Measurements from ENCODE around the gene LBR. TPM values are rescaled to one million over a fixed set of nuclear protein-coding genes. Genes with fewer than 3 reads are reported as not detected.

The LBR gene
- total RNA-seq, 1 experiment from 2014 or later, result 60.9 TPM

GRCh38 chr1:225422795-225423517 is 4.9 kb downstream of the LBR start:
- H4K91ac ChIP-seq (ENCODE audit: insufficient read length, low read depth, low read length), result no peak overlapping the region
- H3K79me2 ChIP-seq (ENCODE audit: insufficient read depth, low read length), result peaks cover 31% of the 10 kb centered on the region
- Mint-ChIP-seq H3K9me3 (no peaks in the 10 kb centered on the region), H3K27me3 (ENCODE audit: low read depth) (peaks cover 6% of the 10 kb centered on the region; the same call in 1 of the 2 replicates), H3K4me1 (peaks cover 43 to 45% of the 10 kb centered on the region in 2 experiments), H3K27ac (peak overlapping the region in 1 of 3 experiments; percentile 10; a peak in 1 of 7 replicates), H3K36me3 (ENCODE audit: insufficient read depth in 1 of 3, low read depth in 3 of 3) (peaks cover 10 to 17% (median 17%) of the 10 kb centered on the region in 3 experiments; a peak in 6 of 7 replicates), H3K4me3 (no peak overlapping the region)
- H3K27me3 ChIP-seq (ENCODE audit: insufficient read depth, low read length), result no peaks in the 10 kb centered on the region
- no peak overlapping the region for H3K56ac ChIP-seq (ENCODE audit: insufficient read length, low read depth, low read length)
- H2BK15ac ChIP-seq (ENCODE audit: low read depth, low read length), result no peak overlapping the region
- H4K5ac ChIP-seq (ENCODE audit: insufficient read length, low read depth, low read length), result no peak overlapping the region
- H3K4ac ChIP-seq (ENCODE audit: low read depth, low read length), result no peak overlapping the region
- H3K9me3 ChIP-seq (ENCODE audit: control insufficient read depth, low read depth, low read length), result no peaks in the 10 kb centered on the region
- no peak overlapping the region for H3K18ac ChIP-seq (ENCODE audit: insufficient read length, low read depth, low read length)
- no peak for DNase-seq
- H2AK5ac ChIP-seq (ENCODE audit: insufficient read length, low read length), result no peak overlapping the region
- peaks cover 15% of the 10 kb centered on the region; the same call in 1 of the 2 replicates for H3K4me1 ChIP-seq (ENCODE audit: insufficient read depth, low read length)
- no peak overlapping the region for H2BK5ac ChIP-seq (ENCODE audit: insufficient read length, low read length)
- no peak overlapping the region for H2BK20ac ChIP-seq (ENCODE audit: low read depth, low read length, poor library complexity, severe bottlenecking)
- H4K20me1 ChIP-seq (ENCODE audit: control insufficient read depth, insufficient read depth, insufficient read length), result no peaks in the 10 kb centered on the region
- H3K79me1 ChIP-seq (ENCODE audit: insufficient read depth, low read depth, low read length, poor library complexity, severe bottlenecking), result peaks cover 5% of the 10 kb centered on the region
- H3K4me2 ChIP-seq (ENCODE audit: insufficient read depth, insufficient read length, low read length), result no peak overlapping the region
- peaks cover 10% of the 10 kb centered on the region for H3K23me2 ChIP-seq (ENCODE audit: insufficient read length, low read depth, low read length, poor library complexity, severe bottlenecking)
- no peak overlapping the region for H2BK120ac ChIP-seq (ENCODE audit: low read depth, low read length, poor library complexity, severe bottlenecking)
- H3T11ph ChIP-seq (ENCODE audit: low read length), result no peak overlapping the region
- no peak overlapping the region for H3K23ac ChIP-seq (ENCODE audit: insufficient read length, low read depth, low read length)
- H3K27ac ChIP-seq (ENCODE audit: insufficient read length, low read depth, low read length), result no peak overlapping the region
- no peak overlapping the region for H2BK12ac ChIP-seq (ENCODE audit: insufficient read length, low read depth, low read length)
- WGBS (ENCODE audit: extremely low coverage, insufficient read length, low lambda C conversion rate), result no CpG with 5 or more reads among the region's 7 CpGs
- no peak overlapping the region for H3K14ac ChIP-seq (ENCODE audit: insufficient read depth, low read length)
- TF ChIP-seq CTCF (conservative IDR thresholded peaks at IDR 0.05), result no peak
- no peak overlapping the region for H4K8ac ChIP-seq (replicated peaks; ENCODE audit: insufficient read length, low read depth, low read length)
- no peak overlapping the region for H2AFZ ChIP-seq (ENCODE audit: low read length)
- H3K9ac ChIP-seq (ENCODE audit: extremely low read depth, insufficient read length, low read length), result no peak overlapping the region
